Suppressor macrophage treated with lipopolysaccharide for 1 hour (primary cell): Measurements from ENCODE around the gene ITGA5.
"Not testable (repeated sequence)": the region's sequence is repeated elsewhere in the genome, so short reads cannot be mapped to it uniquely, and the experiment has no call there.

Experiments
- DNase-seq, 3 donors: peaks; one replicate each; pipeline ENCODE4 v3.0.0-alpha.2; 2020 to 2022

The ITGA5 gene

DNA sequence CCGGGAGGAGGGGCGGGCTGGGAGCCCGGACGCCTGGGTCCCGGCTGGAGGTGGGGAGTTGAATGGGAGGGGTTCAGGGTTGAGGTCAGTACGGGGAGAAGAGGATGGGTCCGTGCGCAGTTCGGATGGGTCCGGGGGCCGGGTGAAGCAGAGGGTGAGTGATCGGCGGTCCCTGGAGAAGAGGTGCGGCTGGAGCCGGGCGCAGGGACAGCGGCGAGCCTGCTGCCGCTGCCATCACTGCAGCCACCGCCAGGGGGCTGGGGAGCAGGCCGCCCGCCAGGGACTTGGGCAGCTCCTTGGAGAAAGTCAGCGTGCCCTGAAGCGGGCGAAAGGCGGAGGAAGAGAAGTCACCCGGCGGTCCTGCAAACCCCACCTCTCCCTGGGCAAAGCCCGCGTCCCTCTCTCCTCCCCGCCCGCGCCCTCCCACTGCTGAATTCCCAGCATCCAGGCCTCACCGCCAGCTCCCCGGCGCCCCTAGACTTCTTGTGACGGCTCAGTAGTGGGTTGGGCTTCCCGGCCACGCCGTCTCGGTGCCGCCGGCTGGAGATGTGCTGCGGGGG is 48.8 kb downstream of the ITGA5 start:
- peak in 2 of 3 donors; percentile 68 to 70 for DNase-seq

DNA sequence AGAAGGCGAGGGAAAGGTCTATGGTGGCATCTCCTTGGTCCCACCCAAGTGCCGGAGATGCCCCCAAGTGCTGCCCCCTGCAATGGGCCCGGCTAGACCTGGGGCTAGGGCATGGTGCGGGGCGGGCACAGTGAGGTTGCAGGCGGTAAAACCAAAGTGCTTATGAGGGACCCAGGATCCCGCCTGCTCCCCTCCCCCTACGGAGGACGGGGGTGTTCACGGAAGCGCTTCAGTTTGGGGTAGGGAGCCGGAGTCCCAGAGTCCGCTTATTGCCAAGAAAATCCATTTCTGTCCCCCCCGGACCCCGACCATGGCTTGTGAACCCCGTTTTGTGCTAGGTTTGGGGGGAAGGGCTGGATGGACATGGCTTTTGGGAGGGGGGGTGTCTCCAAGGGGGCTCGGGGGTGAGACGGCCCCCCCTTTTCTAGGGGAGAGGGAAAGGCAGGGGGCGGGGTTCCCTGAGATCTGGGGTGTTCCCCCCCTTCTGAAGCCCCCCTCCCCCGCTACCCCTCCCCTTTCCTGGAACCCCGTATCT is 49.4 kb downstream of the ITGA5 start:
- DNase-seq: no peak

DNA sequence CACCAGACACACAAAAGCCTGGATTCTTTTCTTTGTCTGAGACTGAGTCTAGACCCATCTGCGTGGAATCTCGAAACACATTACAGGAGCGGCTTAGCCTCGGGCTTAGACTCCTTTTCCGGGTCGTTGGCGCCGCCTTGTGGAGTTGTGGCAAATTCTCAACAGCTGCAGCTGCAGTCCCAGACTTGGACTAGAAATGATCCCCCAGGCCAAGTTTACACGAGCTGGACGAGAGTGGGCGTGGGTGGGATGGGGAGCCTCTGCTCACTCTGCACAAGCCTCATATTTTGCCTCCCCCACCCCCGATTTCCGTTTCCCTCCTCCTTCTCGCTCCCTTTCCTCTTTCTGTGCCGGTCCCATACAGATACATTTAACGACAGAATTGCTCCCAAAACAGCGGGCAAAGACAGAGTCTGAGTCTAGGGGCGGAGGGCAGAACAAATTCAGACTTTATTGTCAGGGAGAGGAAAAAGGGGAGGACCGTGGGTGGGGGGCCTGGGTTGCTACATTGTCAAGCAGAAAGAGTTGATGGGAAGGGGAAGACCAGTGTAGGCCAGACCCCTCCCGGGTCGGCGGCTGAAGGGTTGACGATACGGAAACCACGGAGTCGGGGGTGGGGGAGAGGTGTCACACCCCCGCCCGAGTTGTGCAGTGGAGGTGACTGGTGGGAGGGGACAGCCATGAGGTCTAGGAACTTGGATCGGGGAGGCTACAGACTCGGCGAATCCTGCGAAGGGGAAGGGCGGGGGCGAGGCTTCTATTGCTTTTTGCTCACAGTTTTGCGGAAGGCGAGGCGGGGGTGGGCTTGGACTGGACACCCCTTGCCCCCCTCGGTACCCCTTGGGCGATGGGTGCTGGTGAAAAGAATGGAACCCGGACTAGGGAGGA is 50.1 kb downstream of the ITGA5 start:
- DNase-seq: peak; percentile 94 to 96 (median 95)

DNA sequence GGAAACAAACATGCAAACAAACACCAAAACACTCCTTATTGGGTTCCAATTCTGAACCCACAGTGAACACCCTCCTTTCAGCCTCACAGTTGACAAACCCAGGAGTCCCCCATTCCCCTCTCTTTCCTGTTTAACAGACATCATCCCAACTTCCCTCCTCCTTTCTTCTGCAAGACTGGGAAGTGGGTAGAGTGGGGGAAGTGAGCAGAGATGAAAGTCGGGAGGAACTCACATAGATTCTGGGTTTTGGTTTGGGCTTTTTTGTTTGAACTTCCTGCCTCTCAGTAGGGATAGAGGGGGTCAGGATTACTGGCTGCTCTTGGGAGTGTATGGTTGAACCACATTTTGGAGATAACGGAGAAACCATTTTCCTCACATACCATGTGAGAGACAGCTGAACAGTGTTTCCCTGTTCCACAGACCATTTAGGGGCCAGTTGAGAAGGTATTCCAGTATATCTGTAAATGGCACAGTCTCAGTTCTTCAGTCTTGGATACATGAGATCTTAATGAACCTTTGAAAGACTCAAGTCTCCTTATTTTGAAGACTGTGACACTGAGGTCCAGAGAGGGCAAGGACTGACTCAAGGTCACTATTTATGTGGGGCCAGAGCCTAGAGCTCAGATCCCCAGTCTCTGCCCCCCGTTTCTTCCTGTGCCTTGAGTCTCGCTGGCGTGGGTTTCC is 50.9 kb downstream of the ITGA5 start:
- peak; percentile 43 to 57 (median 56) for DNase-seq

DNA sequence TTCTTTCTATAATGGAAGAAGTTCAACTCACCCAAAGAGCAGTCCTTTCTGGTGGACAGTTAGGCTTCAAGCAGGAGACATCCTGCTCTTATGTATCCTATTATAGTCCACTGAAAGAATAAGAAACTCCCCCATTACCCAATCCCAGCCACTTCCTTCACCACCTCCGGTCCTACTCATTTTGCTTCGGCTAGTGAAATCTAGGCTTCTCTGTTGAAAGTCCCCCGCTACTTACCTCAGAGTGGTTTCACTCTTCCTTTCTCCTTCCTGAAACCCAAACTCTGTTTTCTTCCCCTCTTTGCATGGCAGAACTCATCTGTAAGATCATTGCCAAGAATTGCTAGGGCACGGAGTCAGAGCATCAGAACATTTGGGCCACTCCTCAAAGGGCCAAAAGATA is 54.7 kb downstream of the ITGA5 start, which contains the start of gene GPR84:
Gene GPR84 (minus strand): TSS at position 74 of the 400 bp plus-strand sequence. CDS start 635 bp downstream, outside the sequence.
- peak; percentile 92 to 98 (median 95) for DNase-seq

DNA sequence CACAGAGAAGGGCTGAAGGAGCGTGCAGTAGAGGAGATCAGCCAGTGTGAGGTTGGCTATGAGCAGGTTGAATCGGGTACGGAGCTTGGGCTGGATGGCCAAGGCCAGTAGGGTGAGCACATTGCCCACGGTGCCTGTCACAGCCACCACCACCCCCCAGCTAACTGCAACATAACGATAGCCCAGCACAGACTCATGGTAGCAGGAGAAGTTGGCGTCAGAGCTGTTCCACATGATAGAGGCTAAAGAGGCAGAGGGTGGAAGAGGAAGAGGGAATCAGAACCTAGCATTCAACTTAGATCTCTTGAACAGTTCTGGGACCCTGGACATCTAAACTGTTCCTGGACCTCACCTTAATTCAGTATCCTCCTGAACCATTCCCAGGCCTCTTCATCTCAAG is 55.4 kb downstream of the ITGA5 start:
- DNase-seq: peak; percentile 66 to 73 (median 67)

DNA sequence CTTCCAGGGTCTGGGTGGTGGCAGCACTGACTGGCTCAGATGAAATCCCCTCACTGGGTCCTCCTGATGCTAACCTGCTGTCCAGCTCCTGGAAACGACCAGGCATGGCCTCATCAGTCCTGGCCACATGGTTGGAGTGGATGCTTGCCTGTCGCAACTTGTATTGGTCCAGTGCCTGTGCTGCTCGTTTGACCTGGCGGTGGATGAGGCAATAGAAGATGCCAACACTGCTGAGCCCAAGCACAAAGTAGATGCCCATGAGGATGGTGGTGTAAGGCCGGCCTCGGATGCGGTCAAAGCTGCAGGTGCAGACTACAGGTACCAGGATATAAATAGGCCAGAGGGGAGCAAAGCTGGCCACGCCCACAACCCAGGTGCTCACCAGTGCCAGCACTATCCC is 56.0 kb downstream of the ITGA5 start:
- no peak for DNase-seq

DNA sequence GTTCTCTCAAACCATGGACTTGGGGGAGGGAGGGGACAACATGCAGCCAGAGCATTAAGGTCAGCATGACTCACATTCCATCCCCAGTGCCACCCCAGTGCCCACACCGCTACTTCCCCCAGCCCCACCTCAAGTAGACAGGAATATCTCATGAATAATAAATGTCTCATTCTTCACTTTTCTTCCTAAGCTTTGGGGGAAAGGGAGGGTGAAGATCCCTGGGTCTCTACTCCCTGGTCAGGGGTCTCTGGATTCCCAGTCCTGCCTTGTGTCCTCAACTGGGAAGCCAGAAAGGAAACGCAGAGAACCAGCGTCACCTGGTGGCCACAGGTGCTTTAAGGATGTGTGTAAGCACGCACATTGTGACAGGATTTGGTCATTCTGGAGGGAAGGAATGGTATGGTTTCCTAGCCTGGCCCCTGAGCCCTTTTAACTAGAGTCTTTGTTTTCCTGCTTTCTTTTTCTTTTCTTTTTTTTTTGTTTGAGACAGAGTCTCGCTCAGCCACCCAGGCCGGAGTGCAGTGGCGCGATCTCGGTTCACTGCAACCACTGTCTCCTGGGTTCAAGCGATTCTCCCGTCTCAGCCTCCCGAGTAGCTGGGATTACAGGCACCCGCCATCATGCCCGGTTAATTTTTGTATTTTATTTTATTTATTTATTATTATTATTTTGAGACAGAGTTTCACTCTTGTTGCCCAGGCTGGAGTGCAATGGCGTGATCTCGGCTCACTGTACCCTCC is 58.2 kb downstream of the ITGA5 start:
- peak; percentile 72 to 74 (median 74) for DNase-seq

DNA sequence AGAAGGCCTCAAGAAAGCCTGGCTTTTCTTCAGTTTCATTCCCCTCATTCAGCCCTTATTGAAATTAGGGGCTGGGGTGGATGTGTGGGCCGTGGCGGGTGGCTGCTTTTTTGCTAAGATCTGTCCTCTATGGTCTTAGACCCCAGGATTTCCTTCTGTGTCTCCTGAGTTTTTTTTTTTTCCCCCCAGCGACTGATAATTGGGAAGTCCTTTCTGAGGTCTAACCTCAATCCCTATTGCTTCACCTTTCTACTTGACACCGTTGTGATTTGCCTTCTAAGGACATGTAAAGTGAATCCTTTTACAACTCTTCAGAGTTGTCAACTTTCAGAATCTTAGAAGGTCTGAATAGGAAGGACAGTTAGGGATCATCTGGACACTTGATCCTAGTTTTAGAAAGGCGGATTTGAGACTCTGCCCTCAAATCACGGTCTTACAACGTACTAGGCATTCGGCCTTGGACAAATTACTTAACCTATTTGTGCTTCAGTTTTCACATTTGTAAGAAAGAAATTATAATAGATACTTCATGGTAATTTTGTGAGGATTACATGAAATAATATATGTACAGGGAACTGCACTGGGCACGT is 59.2 kb downstream of the ITGA5 start:
- no peak for DNase-seq

DNA sequence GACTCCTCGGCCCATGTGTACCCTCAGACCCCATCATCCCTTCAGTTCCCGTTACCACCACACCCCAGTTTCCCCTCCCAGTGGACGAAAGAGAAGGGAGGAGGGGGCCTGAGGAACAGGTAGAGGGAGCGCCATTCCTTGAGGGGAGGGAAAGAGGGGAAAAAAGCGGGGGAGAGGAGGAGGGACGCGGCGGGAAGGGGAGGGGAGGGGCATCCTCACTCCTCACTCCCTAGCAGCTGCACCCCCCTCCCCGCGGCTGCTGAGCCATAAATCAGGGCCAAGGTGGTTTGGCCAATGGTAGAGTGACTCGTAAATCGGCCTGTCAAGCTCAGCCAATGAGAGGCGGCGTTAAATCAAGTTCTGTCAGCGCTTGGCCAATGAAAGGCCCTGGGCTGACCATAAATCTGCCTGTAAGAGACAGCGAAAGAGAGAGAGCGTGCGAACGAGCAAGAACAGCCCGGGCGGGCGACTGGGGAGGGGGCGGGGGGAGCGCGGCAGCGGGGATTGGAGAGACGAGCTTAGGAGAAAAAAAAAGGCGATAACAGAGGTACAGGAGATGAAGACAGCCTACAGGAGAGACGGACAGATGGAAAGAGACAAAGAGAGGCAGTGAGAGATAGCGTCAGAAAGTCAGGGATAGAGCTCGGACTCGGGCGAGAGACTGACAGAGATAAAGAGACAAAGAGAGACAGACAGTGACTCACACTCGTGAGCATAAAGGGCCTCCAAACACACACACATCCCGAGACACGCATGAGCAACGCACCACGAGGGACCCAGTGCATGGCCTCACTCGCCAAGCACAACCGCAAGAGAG is 59.9 kb downstream of the ITGA5 start:
- peak; percentile 95 to 98 (median 97) for DNase-seq

DNA sequence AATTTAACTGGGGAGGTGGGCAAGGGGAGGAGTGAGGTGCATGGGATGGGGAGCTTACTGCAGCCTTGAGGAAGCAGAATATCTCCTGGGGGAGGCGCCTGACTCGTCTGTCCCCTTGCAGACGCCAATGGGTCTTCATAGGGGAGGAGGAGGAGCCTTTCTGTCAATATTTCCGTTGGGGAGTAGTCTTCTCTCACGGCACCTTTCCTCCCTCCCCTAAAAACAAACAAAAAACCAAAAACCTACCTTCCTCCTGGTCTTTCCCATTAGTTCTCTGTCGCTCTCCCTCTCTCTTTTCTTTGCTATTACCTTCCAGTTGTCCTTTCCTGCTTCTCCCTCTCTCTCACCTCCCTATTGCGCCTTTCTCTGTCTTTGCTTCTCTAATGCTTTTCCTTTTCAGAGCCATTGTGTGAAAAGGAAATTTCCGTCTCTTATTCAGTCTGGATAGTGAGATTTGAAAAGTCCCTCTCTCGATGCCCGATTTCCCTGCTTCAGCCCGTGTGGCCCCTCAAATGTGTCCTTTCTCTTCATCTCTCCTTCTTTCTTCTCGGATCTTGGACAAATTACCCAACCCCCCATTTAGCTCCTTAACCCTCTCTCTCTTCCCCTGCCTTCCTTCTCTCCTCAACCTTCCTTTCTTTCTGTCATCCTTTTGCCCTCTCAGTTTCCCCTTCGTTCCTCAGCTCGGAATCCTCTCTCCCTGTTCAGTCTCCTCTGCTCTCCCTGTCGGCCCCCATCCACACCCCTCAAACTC is 60.7 kb downstream of the ITGA5 start:
- no peak for DNase-seq

DNA sequence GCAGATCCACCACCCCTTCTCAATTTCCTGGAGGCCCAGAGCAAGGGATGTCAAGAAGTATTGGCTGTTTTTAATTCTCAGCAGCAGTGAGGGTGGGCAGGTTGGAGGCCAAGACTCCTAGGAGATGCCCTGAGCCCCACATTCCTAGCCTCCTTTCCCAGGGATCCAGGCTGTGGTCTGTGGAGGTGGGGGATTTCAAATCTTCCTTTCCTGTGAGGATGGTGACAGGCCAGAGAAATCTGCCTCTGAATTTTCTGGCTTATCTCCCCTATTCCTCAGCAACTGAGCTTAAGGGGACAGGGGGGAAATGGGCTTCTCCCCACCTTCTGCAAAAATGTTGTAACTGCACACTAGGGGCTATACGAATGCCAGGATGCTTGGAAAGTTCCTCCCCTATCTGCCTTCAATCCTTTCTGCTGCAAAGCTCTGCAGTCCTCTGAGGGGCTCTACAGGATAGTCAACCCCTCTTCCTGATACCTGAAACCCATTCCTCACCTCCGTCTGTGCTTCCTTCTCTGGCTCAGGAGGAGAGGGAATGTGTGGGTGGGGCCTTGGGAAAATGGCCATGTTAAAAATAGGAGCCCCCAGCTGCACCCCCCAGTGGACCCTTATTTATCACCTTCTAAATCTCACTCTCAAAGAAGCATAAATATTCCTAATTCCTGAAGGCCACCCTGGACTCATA is 61.4 kb downstream of the ITGA5 start:
- DNase-seq: no peak

DNA sequence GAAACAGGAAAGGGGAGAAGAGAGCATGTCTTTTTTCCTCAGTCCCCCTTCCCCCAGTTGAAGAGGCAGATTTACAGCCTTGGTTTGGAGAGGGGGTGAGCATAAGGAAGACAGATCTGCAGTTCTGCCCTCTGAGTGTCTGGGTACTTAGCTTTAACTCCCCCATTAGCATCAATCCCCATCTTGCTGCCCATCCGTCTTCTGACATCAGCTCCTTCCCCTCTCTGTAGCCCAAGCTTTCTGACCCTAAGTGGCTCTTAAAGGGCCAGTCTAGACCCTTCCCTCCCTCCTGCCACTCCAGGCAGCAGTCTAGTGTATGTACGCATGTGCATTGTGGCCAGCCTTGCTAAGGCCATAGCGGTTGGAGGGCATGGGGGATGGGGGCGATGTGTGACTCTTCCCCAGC is 62.1 kb downstream of the ITGA5 start:
- DNase-seq: no peak

DNA sequence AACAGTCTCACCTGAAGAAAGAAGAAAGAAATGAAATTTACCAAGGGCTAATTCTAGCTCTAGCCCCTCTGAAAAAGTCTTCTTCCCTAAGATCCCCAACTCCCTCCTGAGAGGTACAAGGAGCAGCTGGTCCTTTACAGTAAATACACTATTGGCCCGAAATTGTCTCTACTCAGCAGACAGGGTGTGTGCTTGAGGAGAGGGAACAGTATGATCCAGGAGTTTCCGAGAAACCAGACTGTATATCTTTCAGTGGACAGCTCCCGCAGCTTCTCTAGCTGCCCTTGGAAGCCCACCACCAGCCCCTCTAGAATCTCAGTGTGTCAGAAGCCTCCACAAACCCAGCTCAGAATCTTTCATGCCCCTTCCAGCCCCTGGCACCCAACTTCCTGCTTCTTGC is 62.8 kb downstream of the ITGA5 start:
- no peak for DNase-seq

DNA sequence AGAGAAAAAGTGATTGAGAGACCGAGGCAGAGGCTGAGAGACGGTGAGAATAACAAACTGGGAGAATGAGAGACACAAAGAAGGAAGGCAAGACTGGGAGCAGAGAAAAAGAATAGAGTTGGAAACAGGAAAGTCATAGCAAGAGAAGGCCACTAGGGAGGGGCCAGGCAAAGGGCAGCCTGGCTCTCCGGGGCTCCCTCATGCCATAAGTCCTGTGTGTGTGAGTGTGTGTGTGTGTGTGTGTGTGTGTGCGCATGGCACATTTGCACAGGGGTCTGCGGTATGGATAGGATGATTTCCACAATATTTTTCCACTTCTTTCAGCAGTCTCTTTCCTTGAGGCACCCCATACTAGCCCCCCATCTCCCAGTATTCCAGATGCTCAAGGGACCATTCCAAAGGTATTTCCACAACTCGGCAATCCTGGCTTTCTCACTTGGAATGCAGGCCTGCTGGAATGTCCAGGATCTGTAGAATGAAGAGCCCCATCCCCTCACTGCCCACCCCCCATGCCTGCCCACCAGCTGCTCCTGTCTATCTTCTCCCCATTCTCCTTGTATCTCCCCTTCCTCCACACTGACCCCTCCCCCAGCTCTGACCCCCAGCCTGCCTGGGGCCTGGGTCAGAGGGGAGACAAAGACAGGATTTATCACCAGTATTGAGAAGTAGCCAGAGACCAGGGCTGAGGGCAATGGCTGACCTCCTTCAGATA is 63.8 kb downstream of the ITGA5 start:
- no peak for DNase-seq

DNA sequence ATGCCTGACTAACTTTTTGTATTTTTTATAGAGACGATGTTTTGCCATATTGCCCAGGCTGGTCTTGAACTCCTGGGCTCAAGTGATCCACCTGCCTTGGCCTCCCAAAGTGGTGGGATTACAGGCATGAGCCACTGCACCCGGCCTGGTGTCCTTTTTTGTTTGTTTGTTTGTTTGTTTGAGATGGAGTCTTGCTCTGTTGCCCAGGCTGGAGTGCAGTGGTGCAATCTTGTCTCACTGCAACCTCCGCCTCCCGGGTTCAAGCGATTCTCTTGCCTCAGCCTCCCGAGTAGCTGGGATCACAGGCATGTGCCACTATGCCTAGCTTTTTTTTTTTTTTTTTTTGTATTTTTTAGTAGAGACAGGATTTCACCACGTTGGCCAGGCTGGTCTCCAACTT is 64.8 kb downstream of the ITGA5 start:
- DNase-seq: not testable (repeated sequence)

DNA sequence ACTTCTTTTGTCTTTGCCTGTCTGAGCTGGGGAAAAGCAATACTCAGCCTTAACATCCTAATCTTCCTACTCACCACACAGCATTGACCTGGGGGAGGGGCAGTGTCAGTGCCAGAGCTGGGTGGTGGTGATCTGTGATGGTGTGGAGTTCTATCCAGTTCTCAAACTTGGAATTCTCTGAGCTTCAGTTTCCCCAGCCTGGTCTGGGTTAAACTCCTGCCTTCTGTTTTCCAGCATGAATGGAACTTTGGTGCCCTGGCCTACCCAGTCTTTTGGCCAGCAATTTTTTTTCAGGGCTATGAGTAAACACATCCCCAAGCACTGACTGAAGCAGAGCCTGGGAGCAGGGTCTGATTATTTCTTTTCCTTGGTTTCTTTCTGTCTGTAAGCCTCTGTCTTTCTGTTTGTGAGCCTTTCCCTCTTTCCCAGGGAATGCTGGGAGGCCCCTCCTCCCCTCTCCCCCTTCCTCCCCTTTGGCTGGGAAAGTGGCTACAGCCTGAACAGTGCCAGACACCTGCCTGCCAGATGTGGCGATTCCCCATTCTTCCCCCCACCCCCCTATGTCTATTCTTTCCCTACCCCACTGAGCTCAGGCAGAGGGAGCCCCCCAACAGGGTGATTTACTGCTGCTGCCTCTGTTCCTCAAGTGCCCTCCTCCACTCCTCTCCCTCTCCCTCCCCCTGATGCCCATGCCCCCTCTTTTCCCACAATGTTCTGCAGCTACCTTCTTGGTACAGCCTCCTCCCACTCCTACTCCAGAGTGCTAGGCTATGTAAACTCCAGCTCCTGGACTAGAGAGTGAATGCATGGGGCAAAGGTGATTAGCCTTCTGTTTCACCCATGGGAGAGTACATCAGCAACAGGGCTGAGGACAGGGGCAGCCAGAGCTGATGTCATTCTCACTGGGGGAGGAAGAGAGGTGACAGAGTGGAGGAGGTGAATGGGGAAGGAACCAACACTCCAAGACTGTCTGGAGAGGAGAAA is 65.9 kb downstream of the ITGA5 start:
- DNase-seq: peak; percentile 47 to 57 (median 47)

DNA sequence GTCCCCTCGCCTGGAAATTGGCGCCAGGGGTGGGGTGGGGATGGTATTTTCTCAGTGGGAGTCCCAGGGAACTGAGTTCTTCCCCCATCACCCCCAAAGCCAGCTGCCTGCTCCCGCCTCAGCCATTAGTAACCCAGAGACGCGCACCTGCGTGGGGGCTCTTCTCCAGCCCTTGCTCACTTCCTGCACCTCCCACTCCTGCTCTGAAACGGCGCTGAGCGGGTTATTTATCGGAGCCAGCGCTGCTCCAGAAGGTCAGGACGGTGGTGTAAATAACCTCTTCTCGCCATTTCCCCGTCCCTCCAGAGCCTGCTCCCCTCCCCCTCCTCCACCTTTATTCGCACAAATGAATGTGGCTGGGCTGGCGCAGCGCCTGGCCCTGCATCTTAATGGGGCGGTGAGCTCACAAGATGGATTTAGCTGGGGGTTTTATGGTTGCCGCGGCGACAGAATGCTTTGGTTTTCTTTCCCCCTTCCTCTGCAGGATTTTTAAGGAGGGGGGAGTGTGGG is 67.0 kb downstream of the ITGA5 start:
- DNase-seq: peak in 1 of 3 donors; percentile 41
